GM12892 (cell line): ENCODE results near the gene TMEM201.

ENCODE experiments used
- POLR2A ChIP-seq: IDR thresholded peaks from 2 replicates; pipeline ENCODE4 v1.6.1; 2011; ENCODE audit warnings: low read depth, low read length, control low read depth
- POLR2AphosphoS5 ChIP-seq: IDR thresholded peaks from 2 replicates; pipeline ENCODE4 v1.6.1; 2011; ENCODE audit warnings: low read depth, low read length, control low read depth

- TF ChIP-seq POLR2AphosphoS5 (no peak), POLR2A (no peak)
Measured at GRCh38 chr1:9576903-9577302, 11.8 kb upstream of the TMEM201 start.
